Loucy (cell line): ENCODE data around the gene PPP1CA.

Source experiments
- H2AFZ ChIP-seq: fragments of 200-600 bp; sonication (generic); 2 replicates; pipeline ENCODE4 v1.6.0; 2016; ENCODE audit warnings: antibody characterized with exemption, mild to moderate bottlenecking, low read length, moderate library complexity
- H3F3A ChIP-seq: fragments of 200-600 bp; 2 replicates; pipeline ENCODE4 v1.6.0; 2016; ENCODE audit warnings: antibody characterized with exemption, low read depth, mild to moderate bottlenecking
- H3K27me3 ChIP-seq: fragments of 200-600 bp; sonication (generic); 2 replicates; pipeline ENCODE4 v1.6.1; 2014; ENCODE audit warnings: low read length, mild to moderate bottlenecking; ENCODE audit not compliant: insufficient read depth, poor library complexity, severe bottlenecking
- H3K36me3 ChIP-seq: fragments of 200-600 bp; sonication (generic); 2 replicates; pipeline ENCODE4 v1.6.1; 2016; ENCODE audit warnings: low read length; ENCODE audit not compliant: insufficient read depth
- H3K4me1 ChIP-seq: fragments of 200-600 bp; sonication (generic); 2 replicates; pipeline ENCODE4 v1.5.1; 2014; ENCODE audit warnings: low read length, mild to moderate bottlenecking; ENCODE audit not compliant: insufficient read depth, poor library complexity, severe bottlenecking
- H3K4me2 ChIP-seq: fragments of 200-600 bp; sonication (generic); 2 replicates; pipeline ENCODE4 v1.6.0; 2014; ENCODE audit warnings: antibody characterized with exemption, low read length, low read depth, mild to moderate bottlenecking; ENCODE audit not compliant: poor library complexity, severe bottlenecking
- H3K4me3 ChIP-seq: fragments of 200-600 bp; sonication (generic); 2 replicates; pipeline ENCODE4 v1.5.1; 2014; ENCODE audit warnings: low read length, mild to moderate bottlenecking, mixed read lengths; ENCODE audit not compliant: poor library complexity, severe bottlenecking
- H3K79me2 ChIP-seq: fragments of 200-600 bp; sonication (generic); 2 replicates; pipeline ENCODE4 v1.6.1; 2014; ENCODE audit warnings: low read length; ENCODE audit not compliant: insufficient read depth
- H3K9ac ChIP-seq: fragments of 200-600 bp; sonication (generic); 2 replicates; pipeline ENCODE4 v1.6.0; 2014; ENCODE audit warnings: mild to moderate bottlenecking, low read depth, low read length, moderate library complexity; ENCODE audit not compliant: poor library complexity, severe bottlenecking
- H3K9me2 ChIP-seq: fragments of 200-600 bp; sonication (generic); replicated peaks from 2 replicates; pipeline ENCODE4 v1.6.1; 2016; ENCODE audit warnings: low read depth, low read length, mixed read lengths
- H3K9me3 ChIP-seq: fragments of 200-600 bp; sonication (generic); 2 replicates; pipeline ENCODE4 v1.6.1; 2014; ENCODE audit warnings: mild to moderate bottlenecking, antibody characterized with exemption, low read length, low read depth; ENCODE audit not compliant: insufficient read depth
- H4K20me1 ChIP-seq: fragments of 200-600 bp; sonication (generic); 2 replicates; pipeline ENCODE4 v1.6.0; 2014; ENCODE audit warnings: antibody characterized with exemption, low read length, mild to moderate bottlenecking; ENCODE audit not compliant: insufficient read depth, poor library complexity, severe bottlenecking
- CTCF ChIP-seq: fragments of 200-600 bp; sonication (generic); conservative IDR thresholded peaks from 2 replicates; pipeline ENCODE4 v1.5.1; 2014; ENCODE audit warnings: mild to moderate bottlenecking, antibody characterized with exemption, low read length
- EZH2phosphoT487 ChIP-seq: fragments of 200-600 bp; IDR thresholded peaks from 2 replicates; pipeline ENCODE4 v1.6.1; 2018; ENCODE audit warnings: antibody characterized with exemption, mild to moderate bottlenecking, moderate library complexity, borderline replicate concordance

PPP1CA gene

GRCh38 chr11:67395555-67396258 lies 6.0 kb downstream of the PPP1CA start:
- H3K4me1 ChIP-seq, result peaks cover 62% of the 10 kb centered on the region
- H4K20me1 ChIP-seq, result peaks cover 55% of the 10 kb centered on the region
- peak overlapping the region; percentile 60 for H3K9ac ChIP-seq
- no peaks in the 10 kb centered on the region for H3K9me3 ChIP-seq
- H2AFZ ChIP-seq, result no peak overlapping the region
- peaks cover 3% of the 10 kb centered on the region; the same call in 1 of the 2 replicates for H3F3A ChIP-seq
- no peak for TF ChIP-seq CTCF
- no peak for TF ChIP-seq EZH2phosphoT487
- no peaks in the 10 kb centered on the region for H3K9me2 ChIP-seq
- H3K4me3 ChIP-seq, result peak overlapping the region; percentile 71
- H3K27me3 ChIP-seq, result no peaks in the 10 kb centered on the region
- H3K36me3 ChIP-seq, result peaks cover 22% of the 10 kb centered on the region; the same call in 1 of the 2 replicates
- peaks cover 90% of the 10 kb centered on the region for H3K79me2 ChIP-seq
- peak overlapping the region; percentile 94 for H3K4me2 ChIP-seq

- Histone ChIP-seq H3K27me3 (no peaks in the 10 kb centered on the region), H3K4me2 (no peak overlapping the region), H4K20me1 (peaks cover 44% of the 10 kb centered on the region), H3F3A (peaks cover 3% of the 10 kb centered on the region; the same call in 1 of the 2 replicates), H3K36me3 (peaks cover 17% of the 10 kb centered on the region; the same call in 1 of the 2 replicates), H3K4me3 (no peak overlapping the region), H2AFZ (no peak overlapping the region), H3K9me2 (no peaks in the 10 kb centered on the region), H3K9ac (peak overlapping the region; percentile 43), H3K9me3 (no peaks in the 10 kb centered on the region), H3K79me2 (peaks cover 81% of the 10 kb centered on the region), H3K4me1 (peaks cover 50% of the 10 kb centered on the region)
- TF ChIP-seq EZH2phosphoT487 (no peak), CTCF (no peak)
Observed at GRCh38 chr11:67393990-67394389, 7.7 kb downstream of the PPP1CA start.

- peaks cover 12% of the 10 kb centered on the region; the same call in 1 of the 2 replicates for H3K36me3 ChIP-seq
- H3K79me2 ChIP-seq, result peaks cover 75% of the 10 kb centered on the region
- TF ChIP-seq EZH2phosphoT487, result no peak
- TF ChIP-seq CTCF, result no peak
- peak overlapping the region; percentile 43 for H3K9ac ChIP-seq
- H3K27me3 ChIP-seq, result no peaks in the 10 kb centered on the region
- no peak overlapping the region for H3K4me3 ChIP-seq
- H2AFZ ChIP-seq, result no peak overlapping the region
- no peaks in the 10 kb centered on the region for H3K9me3 ChIP-seq
- H3K4me1 ChIP-seq, result peaks cover 45% of the 10 kb centered on the region
- H3K4me2 ChIP-seq, result no peak overlapping the region
- H4K20me1 ChIP-seq, result peaks cover 40% of the 10 kb centered on the region
- H3F3A ChIP-seq, result peaks cover 3% of the 10 kb centered on the region; the same call in 1 of the 2 replicates
- no peaks in the 10 kb centered on the region for H3K9me2 ChIP-seq
Observed at GRCh38 chr11:67393437-67393836, 8.2 kb downstream of the PPP1CA start.
